ENCODE data around the gene TADA2B. TPM values are rescaled to one million over a fixed set of nuclear protein-coding genes. Genes with fewer than 3 reads are reported as not detected.

TADA2B gene
- total RNA-seq, 2 donors from 2014 or later = 24.0 to 27.2 TPM

DNA sequence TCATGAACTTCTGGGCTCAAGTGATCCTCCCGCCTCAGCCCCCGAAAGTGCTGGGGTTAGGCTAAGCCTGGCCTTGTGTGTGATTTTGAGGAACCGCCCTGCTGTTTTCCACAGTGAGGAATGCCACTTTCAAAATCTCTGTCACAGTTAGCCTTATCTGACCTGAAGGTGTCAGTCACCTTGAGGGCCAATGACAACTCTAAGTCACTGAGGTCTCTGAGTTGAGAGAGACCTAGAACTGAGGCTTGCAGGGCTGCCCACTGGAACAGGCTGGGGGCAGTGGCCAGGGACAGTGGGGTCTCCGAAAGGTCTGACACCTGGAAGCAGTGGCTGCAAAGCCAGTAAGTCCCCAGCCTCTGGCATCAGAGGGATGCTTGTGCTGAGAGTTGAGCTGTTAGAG, 6.1 kb downstream of the TADA2B start:
- intact Hi-C loops (cut with DNase I) = no loop called here
- no peaks in the 10 kb centered on the region for H3K27me3 ChIP-seq
- TF ChIP-seq, protein P1, sequence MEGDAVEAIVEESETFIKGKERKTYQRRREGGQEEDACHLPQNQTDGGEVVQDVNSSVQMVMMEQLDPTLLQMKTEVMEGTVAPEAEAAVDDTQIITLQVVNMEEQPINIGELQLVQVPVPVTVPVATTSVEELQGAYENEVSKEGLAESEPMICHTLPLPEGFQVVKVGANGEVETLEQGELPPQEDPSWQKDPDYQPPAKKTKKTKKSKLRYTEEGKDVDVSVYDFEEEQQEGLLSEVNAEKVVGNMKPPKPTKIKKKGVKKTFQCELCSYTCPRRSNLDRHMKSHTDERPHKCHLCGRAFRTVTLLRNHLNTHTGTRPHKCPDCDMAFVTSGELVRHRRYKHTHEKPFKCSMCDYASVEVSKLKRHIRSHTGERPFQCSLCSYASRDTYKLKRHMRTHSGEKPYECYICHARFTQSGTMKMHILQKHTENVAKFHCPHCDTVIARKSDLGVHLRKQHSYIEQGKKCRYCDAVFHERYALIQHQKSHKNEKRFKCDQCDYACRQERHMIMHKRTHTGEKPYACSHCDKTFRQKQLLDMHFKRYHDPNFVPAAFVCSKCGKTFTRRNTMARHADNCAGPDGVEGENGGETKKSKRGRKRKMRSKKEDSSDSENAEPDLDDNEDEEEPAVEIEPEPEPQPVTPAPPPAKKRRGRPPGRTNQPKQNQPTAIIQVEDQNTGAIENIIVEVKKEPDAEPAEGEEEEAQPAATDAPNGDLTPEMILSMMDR (IDR thresholded peaks at IDR 0.05) = no peak
- no peak overlapping the region for H3K4me3 ChIP-seq
- no peak for DNase-seq
- H3K36me3 ChIP-seq = no peaks in the 10 kb centered on the region
- no peak overlapping the region for H3K27ac ChIP-seq
- H3K9me3 ChIP-seq = no peaks in the 10 kb centered on the region
- no peak overlapping the region for H3K9ac ChIP-seq (ENCODE audit: low read depth in 2 of 2, low read length in 2 of 2)
- peaks cover 12% of the 10 kb centered on the region for H3K4me1 ChIP-seq

DNA sequence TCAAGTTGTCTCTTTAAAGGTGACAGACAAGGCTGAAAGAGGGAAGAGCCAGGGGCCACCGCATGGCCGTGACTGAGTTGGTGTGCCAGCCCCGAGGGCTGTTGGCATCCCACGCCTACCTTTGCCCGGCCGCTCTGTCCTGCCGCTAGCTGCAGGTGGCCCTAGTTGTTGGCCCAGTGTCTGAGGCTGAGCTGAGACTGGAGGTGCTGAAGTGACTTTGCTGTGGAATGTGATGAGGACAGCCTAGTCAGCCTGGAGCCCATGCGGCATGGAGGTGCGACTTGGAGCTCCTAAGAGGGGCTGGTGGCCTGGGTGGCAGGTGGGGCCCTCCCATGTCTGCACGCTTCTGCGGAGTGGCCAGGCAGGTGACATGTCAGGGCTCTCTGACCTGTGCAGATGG, 6.6 kb downstream of the TADA2B start:
- H3K4me3 ChIP-seq = no peak overlapping the region
- no peak for DNase-seq
- intact Hi-C loops (cut with DNase I) = no loop called here
- TF ChIP-seq, protein P1 (IDR thresholded peaks at IDR 0.05) = no peak
- H3K4me1 ChIP-seq = peaks cover 8% of the 10 kb centered on the region
- H3K27me3 ChIP-seq = no peaks in the 10 kb centered on the region
- H3K36me3 ChIP-seq = no peaks in the 10 kb centered on the region
- no peak overlapping the region for H3K9ac ChIP-seq (ENCODE audit: low read depth in 2 of 2, low read length in 2 of 2)
- no peak overlapping the region for H3K27ac ChIP-seq
- no peaks in the 10 kb centered on the region for H3K9me3 ChIP-seq

DNA sequence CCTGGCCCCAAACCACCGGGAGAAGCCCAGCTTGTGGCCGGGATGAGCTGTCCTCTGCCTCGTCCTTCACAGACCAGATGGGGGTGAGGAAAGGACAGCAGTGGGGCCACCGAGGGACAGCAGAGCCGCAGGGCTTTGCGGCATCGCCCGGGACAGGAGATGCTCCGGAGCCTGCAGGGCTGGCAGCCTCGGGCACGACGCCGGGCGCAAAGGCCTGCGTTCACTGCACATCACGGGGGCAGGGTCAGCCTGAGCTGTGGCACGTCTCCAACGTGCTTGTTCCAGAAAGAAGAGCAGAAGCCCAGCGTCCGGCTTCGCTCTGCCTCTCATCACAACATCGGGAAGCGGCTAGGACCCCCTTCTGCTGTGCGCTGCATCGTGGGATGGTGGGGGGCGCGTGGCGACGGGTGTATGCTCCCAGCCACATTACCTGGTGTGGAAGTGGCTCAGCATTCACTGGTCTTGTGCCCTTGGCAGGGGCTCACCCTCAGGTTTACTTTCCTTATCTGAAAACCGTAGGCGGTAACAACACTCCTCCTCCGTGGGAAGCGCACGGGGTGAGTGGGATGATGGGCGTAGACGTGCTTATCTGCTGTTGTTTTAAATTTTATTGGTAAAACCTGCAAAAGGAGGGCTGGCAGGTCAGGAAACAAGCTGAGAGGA, 7.4 kb downstream of the TADA2B start:
- DNase-seq = no peak

GRCh38 chr4:7051144-7051495, 7.9 kb downstream of the TADA2B start:
- TF ChIP-seq, protein P1 (IDR thresholded peaks at IDR 0.05) = no peak
- no peaks in the 10 kb centered on the region for H3K27me3 ChIP-seq
- no peaks in the 10 kb centered on the region for H3K4me1 ChIP-seq
- H3K36me3 ChIP-seq = peaks cover 6% of the 10 kb centered on the region
- intact Hi-C loops (cut with DNase I) = no loop called here
- H3K4me3 ChIP-seq = no peak overlapping the region
- no peaks in the 10 kb centered on the region for H3K9me3 ChIP-seq
- no peak overlapping the region for H3K9ac ChIP-seq (ENCODE audit: low read depth in 2 of 2, low read length in 2 of 2)
- no peak for DNase-seq
- H3K27ac ChIP-seq = no peak overlapping the region

More for the DNA sequence above, 7.4 kb downstream of the TADA2B start:
- Histone ChIP-seq H3K9me3 (no peaks in the 10 kb centered on the region), H3K27ac (no peak overlapping the region), H3K27me3 (no peaks in the 10 kb centered on the region), H3K36me3 (peaks cover under 1% of the 10 kb centered on the region), H3K4me1 (no peaks in the 10 kb centered on the region), H3K9ac (ENCODE audit: low read depth in 2 of 2, low read length in 2 of 2) (no peak overlapping the region), H3K4me3 (no peak overlapping the region)
- intact Hi-C loops (cut with DNase I) = no loop called here
- TF ChIP-seq, protein P1 (IDR thresholded peaks at IDR 0.05) = no peak

DNA sequence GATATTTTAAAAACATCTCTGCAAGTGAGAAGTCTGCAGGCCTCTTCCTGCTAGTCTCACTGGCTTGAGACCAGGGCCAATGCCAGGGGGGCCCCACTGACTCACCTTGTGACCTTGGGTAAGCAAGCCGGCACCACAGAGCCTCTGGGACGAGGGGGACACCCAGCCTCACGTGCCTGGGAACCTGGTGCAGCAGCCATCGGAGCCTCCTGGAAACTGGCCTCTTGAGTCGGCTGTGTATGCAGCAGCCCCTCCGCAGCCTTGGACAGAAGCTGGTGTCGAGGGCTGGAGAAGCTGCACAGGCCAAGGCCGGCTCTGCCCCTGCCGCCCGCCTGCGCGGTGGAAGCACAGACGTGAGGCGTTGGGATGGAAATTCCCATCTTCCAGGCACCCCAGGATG, 8.7 kb downstream of the TADA2B start:
- Histone ChIP-seq H3K27ac (no peak overlapping the region), H3K4me1 (no peaks in the 10 kb centered on the region), H3K9ac (ENCODE audit: low read depth in 2 of 2, low read length in 2 of 2) (no peak overlapping the region), H3K27me3 (no peaks in the 10 kb centered on the region), H3K9me3 (no peaks in the 10 kb centered on the region), H3K36me3 (peaks cover 11% of the 10 kb centered on the region), H3K4me3 (no peak overlapping the region)
- intact Hi-C loops (cut with DNase I) = no loop called here
- DNase-seq = no peak
- TF ChIP-seq, protein P1 (IDR thresholded peaks at IDR 0.05) = no peak
